Right cardiac atrium (tissue), 5 donors: Measurements from ENCODE around the gene CROCC2. TPM values are rescaled to one million over a fixed set of nuclear protein-coding genes. Genes with fewer than 3 reads are reported as not detected.
A peak's percentile ranks its signal among the peaks of the same experiment; 100 is the strongest.

Source experiments
- ATAC-seq, 2 donors: fragments of 200-7000 bp; cut with Tn5 transposase; one replicate each; pipeline versions ENCODE4 v1.8.0 to v1.9.1; 2020; ENCODE audit warnings: moderate library complexity in 2 of 2, mild to moderate bottlenecking in 1 of 2
- DNase-seq, 3 donors: peaks; one replicate each; pipeline ENCODE4 v3.0.0-alpha.2; 2020
- H3K27ac ChIP-seq: one replicate; pipeline ENCODE4 v1.5.1; 2013; ENCODE audit warnings: mild to moderate bottlenecking, low read length, control low read depth, moderate library complexity
- H3K27me3 ChIP-seq: one replicate; pipeline ENCODE4 v1.6.1; 2013; ENCODE audit not compliant: control insufficient read depth, insufficient read depth
- H3K4me1 ChIP-seq: one replicate; pipeline ENCODE4 v1.6.1; 2013; ENCODE audit warnings: low read length; ENCODE audit not compliant: control insufficient read depth, insufficient read depth
- H3K4me3 ChIP-seq: one replicate; pipeline ENCODE4 v1.5.1; 2013; ENCODE audit warnings: low read length, control low read depth
- H3K9me3 ChIP-seq: one replicate; pipeline ENCODE4 v1.6.1; 2013; ENCODE audit warnings: low read length; ENCODE audit not compliant: control insufficient read depth
- WGBS: extraction: QIAGEN DNeasy Blood & Tissue Kit; methylation state at CpG from one replicate; pipeline ENCODE4 v1.1.7; 2013; 5-methylcytosine and 5-hydroxymethylcytosine counted together
- intact Hi-C, 4 donors: fragments of 100-400 bp; cut with DNase I; formaldehyde crosslinking; loops; one replicate each; pipeline versions ENCODE4 v1.11.0 to v1.14.0; 2022 to 2023
- polyA plus RNA-seq: library from polyadenylated mRNA; stranded (reverse); fragments of 200-250 nt; gene quantifications from one replicate; pipeline ENCODE4 v1.2.3, GENCODE V29; 2013
- total RNA-seq, 4 donors: library from RNA; stranded (reverse); fragmentation: NEBNext Ultra II Directional; extraction: Animal tissue kit (Norgen Biotek cat#: 25700); gene quantifications; one replicate each; pipeline ENCODE4 v1.2.1, GENCODE V29; 2021
- donor health status: healthy with polysubstance abuse.
- donor health status: DM: no; HTN: yes; CAD: no.
- donor health status: DM: no; HTN: no; CAD: no.
- donor health status: DM: no; HTN: yes; CAD: no; lungs with severe emphysema.
- donor health status: DM: yes; HTN: yes; CAD: no.

Gene CROCC2
- total and polyA plus RNA-seq, 5 donors: 0.03 TPM; not detected in 4

DNA sequence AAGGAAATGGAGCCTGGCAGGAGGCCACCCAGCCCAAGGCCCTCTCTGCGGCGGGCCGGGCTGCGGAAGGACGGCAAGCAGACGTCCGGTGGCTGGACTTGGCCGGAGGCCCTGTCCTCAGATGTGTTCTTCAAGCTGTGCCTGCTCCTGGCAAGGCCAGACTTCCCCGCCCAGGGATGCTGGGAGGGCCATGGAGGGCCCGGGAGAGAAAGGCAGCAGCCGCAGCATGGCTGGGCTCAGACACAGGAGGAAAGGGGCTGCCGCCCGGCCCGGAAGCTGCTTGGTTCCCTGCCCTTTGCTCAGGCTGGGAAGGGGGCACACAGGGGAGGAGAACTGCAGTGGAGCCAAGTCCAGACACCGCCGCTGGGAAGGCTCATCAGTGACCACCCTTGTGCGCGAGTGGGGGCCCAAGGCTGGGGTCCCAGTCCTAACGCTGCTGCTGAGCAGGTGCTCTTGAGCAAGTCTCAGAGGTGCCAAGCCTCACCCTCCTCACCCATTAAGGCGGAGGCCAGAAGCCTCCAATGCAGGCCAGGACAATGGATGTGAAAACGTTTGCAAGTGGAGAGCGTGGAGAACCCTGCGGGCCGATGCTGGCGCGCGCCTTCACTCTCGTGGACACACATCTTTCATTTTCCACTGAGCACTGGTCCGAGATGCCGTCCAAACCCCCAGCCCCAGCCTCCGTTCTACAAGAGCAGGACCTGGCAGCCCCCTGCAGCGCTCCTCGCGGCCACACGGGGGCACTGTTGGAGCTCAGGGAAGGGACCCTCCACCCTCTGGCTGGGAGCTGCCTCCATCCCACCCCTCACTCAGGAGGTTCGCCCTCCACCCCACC is 7.9 kb downstream of the CROCC2 start:
- DNase-seq: peak; percentile 93 to 96 (median 93)
- Histone ChIP-seq H3K4me1 (no peaks in the 10 kb centered on the region), H3K27ac (no peak overlapping the region), H3K9me3 (no peaks in the 10 kb centered on the region), H3K27me3 (no peaks in the 10 kb centered on the region), H3K4me3 (no peak overlapping the region)
- intact Hi-C loops: loop anchor here (5.0 to 10.0 kb wide), 2 partner anchors 78 to 81 kb away; partner anchors contain the start of gene SNED1 (in 3 of the 4)
- WGBS: 23% methylated on average over 36 of the region's 36 CpGs
- peak; percentile 75 to 87 for ATAC-seq

DNA sequence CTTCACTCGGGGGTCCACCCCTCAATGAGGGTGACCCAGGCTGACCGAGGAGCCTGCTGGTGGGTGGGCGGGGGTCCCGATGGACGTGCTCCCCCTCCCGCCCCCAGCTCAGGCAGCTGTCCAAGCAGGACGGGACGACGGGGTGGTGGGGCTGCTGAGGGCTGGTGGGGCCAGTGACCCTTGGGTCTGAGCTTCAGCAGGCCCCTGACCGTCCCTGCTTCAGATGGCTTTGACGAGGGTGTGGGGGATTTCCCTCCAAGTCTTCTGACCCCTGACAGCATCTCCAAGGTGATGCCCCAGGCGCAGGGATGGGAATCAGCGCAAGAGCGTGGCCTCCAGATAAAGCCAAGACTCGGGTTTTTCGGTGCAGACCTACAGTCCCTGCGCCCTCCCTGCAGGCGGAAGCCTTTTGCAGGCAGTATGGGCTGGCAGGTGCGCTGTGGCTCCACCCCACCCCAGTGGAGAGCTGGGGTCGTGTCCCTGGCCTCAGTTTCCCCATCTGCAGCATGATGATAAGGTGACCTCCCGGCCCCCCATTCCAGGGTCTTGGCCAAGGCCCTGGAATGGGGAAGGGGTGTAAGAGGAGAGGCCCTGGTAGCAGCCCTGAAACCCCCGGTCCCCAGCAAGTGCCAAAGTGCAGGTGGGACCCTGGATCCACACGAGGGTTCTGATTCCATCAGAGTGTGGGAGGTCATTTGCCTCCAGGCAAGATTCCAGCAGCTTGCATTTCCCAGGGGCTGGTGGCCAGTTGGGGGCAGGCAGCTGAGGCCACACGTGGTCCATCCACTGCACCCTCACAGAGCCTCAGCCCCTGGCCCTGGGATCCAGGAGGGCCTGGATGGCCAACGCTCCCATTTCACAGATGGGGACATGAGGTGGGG is 8.7 kb downstream of the CROCC2 start:
- 47% methylated on average over 25 of the region's 25 CpGs for WGBS
- ATAC-seq (no peak), DNase-seq (peak; percentile 25 to 67 (median 51))
- Histone ChIP-seq H3K9me3 (no peaks in the 10 kb centered on the region), H3K4me1 (no peaks in the 10 kb centered on the region), H3K27ac (no peak overlapping the region), H3K27me3 (no peaks in the 10 kb centered on the region), H3K4me3 (no peak overlapping the region)
- intact Hi-C loops: loop anchor here (5.0 to 10.0 kb wide), 2 partner anchors 77 to 80 kb away; partner anchors contain the start of gene SNED1 (in 3 of the 4)

DNA sequence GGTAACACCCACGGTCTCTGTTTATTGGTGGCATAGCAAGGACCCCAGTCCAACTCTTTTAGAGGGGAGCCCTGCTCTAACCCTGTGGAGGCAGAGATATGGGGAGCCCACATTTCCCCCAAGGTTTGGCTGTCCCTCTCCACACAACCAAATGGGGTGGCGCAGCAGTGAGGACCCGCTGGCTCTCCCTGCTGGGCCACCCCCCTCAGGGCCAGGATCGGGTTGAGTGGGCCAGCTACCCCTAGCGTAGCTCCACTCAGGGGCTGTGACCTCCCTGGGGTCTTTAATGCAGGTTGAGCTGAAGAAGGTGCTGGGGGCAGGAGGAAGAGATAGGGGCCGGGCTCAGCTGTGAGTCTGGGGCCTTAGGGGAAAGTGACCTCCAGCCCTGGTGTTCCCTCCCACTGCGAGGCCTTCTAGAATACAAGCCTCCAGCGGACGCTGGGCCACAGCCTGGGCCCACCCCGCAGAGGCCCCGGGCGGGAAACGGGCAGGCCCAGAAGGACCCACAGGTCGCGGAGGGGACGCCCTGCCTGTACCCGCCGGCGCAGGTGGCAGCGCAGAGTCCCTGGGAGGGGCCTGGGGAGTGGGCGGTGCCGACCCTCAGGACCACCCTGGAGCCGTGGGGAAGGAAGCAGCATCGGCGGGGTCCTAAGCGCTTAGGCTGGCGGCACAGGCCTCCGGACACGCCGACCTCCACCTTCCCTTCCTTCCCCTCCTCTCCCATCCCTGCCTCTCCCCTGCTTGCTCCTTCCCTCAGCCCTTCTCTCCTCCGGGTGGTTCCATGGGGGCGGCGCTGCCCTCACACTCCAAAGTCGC is 9.6 kb downstream of the CROCC2 start:
- Histone ChIP-seq H3K27ac (no peak overlapping the region), H3K4me3 (no peak overlapping the region), H3K4me1 (no peaks in the 10 kb centered on the region), H3K27me3 (no peaks in the 10 kb centered on the region), H3K9me3 (no peaks in the 10 kb centered on the region)
- no peak for ATAC-seq
- 27% methylated on average over 34 of the region's 34 CpGs for WGBS
- intact Hi-C loops: loop anchor here in 3 of 4 donors (10.0 kb wide), 1 partner anchor 79 kb away; the partner anchor contains the start of gene SNED1 (in 3 of the 3)
- peak; percentile 32 to 65 (median 59) for DNase-seq

DNA sequence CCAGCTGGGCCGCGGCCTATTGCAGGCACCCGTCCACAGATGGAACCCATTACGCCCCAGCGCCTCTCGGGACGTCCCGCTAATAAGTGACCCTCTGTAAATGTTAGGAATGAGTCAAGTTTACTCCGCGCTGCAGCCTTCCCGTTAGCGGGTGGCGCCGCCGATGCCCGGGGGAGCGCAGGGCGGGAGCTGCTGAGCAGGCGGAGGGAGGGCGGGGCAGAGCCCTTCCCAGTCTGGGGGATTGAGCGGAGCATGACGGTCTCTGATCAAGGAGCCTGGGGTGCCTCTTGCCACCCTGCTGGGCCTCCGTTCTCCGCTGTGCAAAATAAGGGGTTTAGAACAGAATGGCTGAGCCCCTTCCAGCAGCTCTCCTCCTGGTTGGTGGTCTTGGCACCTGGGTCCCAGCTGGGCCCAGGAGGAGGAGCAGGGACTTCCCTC is 10.5 kb downstream of the CROCC2 start:
- intact Hi-C loops: loop anchor here in 3 of 4 donors (10.0 kb wide), 1 partner anchor 78 kb away; the partner anchor contains the start of gene SNED1 (in 3 of the 3)

DNA sequence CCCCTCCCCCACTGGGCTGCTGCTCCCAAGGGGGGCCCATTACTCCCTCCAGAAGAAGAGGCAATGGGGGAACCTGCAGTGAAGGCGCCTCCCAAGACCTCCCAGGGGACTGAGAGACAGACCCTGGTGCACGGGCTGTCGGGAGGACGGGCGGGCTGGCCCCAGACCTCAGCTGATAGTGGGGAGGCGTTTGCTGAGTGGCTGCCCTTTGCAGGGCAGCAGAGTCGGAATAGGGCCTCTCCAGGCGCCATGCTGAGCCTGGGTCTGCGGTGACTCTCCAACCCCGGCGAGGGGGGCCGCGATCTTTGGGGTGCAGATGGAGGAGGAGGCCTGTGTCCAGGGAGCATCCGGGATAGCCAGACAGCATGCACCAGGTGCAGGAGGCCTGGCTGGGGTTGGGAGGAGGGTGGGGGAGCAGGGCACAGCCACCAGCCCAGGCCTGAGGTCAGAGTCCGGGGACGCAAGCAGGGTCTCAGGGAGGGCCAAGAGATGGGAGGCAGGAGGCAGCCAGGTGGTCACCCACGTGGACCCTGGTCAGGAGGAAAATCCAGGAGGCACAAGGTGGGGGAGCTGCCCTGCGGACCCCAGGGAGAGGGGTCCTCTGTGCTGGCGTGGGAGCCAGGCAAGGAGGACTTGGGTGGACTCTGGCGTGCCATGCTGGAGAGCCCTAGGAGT is 11.0 kb downstream of the CROCC2 start:
- DNase-seq: peak; percentile 38 to 73 (median 71)

More for the DNA sequence above, 10.5 kb downstream of the CROCC2 start:
- H3K27me3 ChIP-seq: no peaks in the 10 kb centered on the region
- H3K4me1 ChIP-seq: no peaks in the 10 kb centered on the region
- DNase-seq (peak; percentile 91 to 94 (median 93)), ATAC-seq (peak; percentile 75 to 78)
- H3K9me3 ChIP-seq: no peaks in the 10 kb centered on the region
- WGBS: 6% methylated on average over 24 of the region's 24 CpGs
- H3K27ac ChIP-seq: no peak overlapping the region
- no peak overlapping the region for H3K4me3 ChIP-seq

DNA sequence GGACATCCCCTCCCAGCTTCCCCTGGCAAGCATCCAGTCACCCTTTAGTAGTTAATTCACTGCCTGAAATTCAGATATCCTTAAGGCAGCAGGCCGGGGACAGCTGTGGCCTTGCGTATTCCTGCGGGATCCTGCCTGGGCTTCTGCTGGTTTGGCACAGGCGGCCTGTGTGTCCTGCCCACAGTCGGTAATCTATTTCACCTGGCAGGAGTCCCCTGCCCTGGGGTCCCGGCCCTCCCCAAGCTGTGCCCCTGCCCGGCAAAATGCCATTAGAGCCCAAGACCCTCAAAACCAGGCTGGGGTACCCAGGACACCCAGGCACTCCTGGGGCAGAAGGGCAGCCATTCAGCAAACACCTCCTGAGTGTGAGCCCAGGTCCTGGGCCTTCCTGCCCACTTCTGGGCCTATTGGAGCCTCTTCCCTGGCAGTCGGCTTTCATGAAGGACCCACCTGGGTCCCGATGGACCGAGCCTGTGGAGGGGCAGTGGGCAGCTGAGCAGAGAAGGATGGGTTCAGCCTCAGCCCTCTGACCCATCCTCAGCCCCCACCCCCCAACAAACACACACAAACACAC is 11.6 kb downstream of the CROCC2 start:
- H3K4me1 ChIP-seq: no peaks in the 10 kb centered on the region
- intact Hi-C loops: loop anchor here in 3 of 4 donors (10.0 kb wide), 1 partner anchor 77 kb away; the partner anchor contains the start of gene SNED1 (in 3 of the 3)
- 84% methylated on average over 10 of the region's 10 CpGs for WGBS
- no peaks in the 10 kb centered on the region for H3K9me3 ChIP-seq
- no peak for ATAC-seq
- H3K27me3 ChIP-seq: no peaks in the 10 kb centered on the region
- peak; percentile 64 to 75 (median 64) for DNase-seq
- no peak overlapping the region for H3K4me3 ChIP-seq
- no peak overlapping the region for H3K27ac ChIP-seq

More for the DNA sequence above, 11.0 kb downstream of the CROCC2 start:
- Histone ChIP-seq H3K4me1 (no peaks in the 10 kb centered on the region), H3K27me3 (no peaks in the 10 kb centered on the region), H3K4me3 (no peak overlapping the region), H3K27ac (no peak overlapping the region), H3K9me3 (no peaks in the 10 kb centered on the region)
- 78% methylated on average over 20 of the region's 20 CpGs for WGBS
- no peak for ATAC-seq
- intact Hi-C loops: loop anchor here in 3 of 4 donors (10.0 kb wide), 1 partner anchor 78 kb away; the partner anchor contains the start of gene SNED1 (in 3 of the 3)

DNA sequence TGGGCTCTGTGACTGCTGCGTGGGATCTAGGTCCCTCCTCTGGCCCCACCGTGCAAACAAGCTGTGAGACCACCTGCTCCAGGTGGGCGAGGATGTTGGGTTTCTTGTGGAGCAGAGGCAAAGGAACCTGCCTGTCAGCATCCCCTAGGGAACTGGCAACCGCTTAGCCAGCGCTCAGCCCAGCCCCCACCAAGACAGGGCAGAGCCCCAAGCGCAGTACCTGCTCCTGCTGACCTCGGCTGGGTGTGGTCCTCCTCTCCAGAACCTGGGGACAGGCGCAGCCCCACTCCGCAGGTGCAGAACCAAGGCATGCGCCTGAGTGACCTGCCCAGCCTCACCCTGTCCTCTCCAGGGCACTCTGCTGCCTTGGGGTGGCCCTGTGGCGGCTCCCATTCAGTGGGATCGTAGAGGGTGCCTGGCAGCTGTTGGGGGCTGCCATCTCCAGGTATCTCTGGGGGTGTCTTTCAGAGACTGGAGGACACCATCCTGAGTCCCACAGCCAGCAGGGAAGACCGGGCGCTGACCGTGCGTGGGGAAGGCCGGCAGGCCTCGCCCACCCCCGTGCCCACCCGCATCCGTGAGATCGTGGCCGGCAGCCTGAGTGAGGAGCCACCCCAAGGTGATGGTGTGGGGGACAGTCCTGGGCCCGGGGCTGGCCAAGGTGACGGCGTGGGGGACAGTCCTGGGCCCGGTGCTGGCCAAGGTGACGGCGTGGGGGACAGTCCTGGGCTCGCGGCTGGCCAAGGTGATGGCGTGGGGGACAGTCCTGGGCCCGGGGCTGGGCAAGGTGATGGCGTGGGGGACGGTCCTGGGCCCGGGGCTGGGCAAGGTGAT is 12.3 kb downstream of the CROCC2 start:
- 93% methylated on average over 36 of the region's 36 CpGs for WGBS
- no peak for ATAC-seq
- intact Hi-C loops: loop anchor here in 3 of 4 donors (10.0 kb wide), 1 partner anchor 76 kb away; the partner anchor contains the start of gene SNED1 (in 3 of the 3)
- Histone ChIP-seq H3K9me3 (no peaks in the 10 kb centered on the region), H3K4me1 (no peaks in the 10 kb centered on the region), H3K27ac (no peak overlapping the region), H3K4me3 (no peak overlapping the region), H3K27me3 (no peaks in the 10 kb centered on the region)
- peak; percentile 16 to 39 (median 38) for DNase-seq

DNA sequence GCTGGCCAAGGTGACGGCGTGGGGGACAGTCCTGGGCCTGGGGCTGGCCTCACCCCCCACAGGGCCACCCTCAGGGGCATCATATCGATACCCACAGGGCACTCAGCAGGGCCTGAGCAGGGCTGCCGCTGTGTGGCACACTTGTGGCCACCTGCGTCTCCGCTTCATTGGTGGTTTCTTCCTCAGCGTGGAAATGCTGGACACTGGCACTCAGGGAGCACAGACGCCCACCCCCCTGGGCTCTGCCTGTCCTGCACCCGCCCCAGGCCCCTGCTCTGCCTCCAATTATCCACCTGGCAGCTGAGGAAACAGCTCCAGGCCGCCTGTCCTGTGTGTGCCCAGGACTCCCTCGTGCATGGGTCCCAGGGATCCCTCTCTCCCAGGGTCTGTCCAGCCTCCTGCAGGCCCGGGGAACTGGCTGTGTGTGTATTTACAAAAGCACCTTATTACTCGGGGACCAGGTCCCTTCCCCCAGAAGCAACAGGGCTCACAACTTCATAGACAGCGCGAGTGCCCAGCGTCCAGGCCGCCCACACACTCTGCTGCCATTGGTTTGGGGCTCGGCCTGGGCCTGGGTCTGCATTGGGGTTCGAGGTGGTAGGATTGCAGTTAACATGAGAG is 13.1 kb downstream of the CROCC2 start:
- no peak for ATAC-seq
- Histone ChIP-seq H3K27ac (no peak overlapping the region), H3K9me3 (no peaks in the 10 kb centered on the region), H3K4me1 (no peaks in the 10 kb centered on the region), H3K4me3 (no peak overlapping the region), H3K27me3 (no peaks in the 10 kb centered on the region)
- 91% methylated on average over 19 of the region's 19 CpGs for WGBS
- DNase-seq: peak; percentile 5 to 42 (median 41)
- intact Hi-C loops: loop anchor here in 3 of 4 donors (10.0 kb wide), 1 partner anchor 76 kb away; the partner anchor contains the start of gene SNED1 (in 3 of the 3)
